ENCODE results near the gene RPL29. TPM values are rescaled to one million over a fixed set of nuclear protein-coding genes. Genes with fewer than 3 reads are reported as not detected.

The RPL29 gene
- total RNA-seq, 1 donor from 2014 or later = 1,678 TPM

- Histone ChIP-seq H3K27ac (no peak overlapping the region), H3K9me3 (no peaks in the 10 kb centered on the region), H3K27me3 (no peaks in the 10 kb centered on the region), H3K36me3 (no peaks in the 10 kb centered on the region), H3K4me3 (no peak overlapping the region), H3K4me1 (peaks cover 33% of the 10 kb centered on the region)
- intact Hi-C loops (cut with DNase I) = no loop called here
- no peak for TF ChIP-seq POLR2A (IDR thresholded peaks at IDR 0.05)
- no peak for TF ChIP-seq CTCF (IDR thresholded peaks at IDR 0.05)
- TF ChIP-seq POLR2AphosphoS5 (IDR thresholded peaks at IDR 0.05; ENCODE audit: insufficient read depth in 1 of 2, low read depth in 1 of 2) = no peak
- no peak for DNase-seq (ENCODE audit: extremely low spot score in 2 of 2)
These were observed 31.2 kb downstream of the RPL29 start for GRCh38 chr3:51964521-51964920.

GRCh38 chr3:51963951-51964451 is 31.7 kb downstream of the RPL29 start:
- Histone ChIP-seq H3K27ac (no peak overlapping the region), H3K9me3 (no peaks in the 10 kb centered on the region), H3K4me3 (no peak overlapping the region), H3K36me3 (no peaks in the 10 kb centered on the region), H3K27me3 (no peaks in the 10 kb centered on the region), H3K4me1 (peaks cover 32% of the 10 kb centered on the region)
- no peak for DNase-seq (ENCODE audit: extremely low spot score in 2 of 2)
- TF ChIP-seq CTCF (IDR thresholded peaks at IDR 0.05) = no peak
- no peak for TF ChIP-seq POLR2AphosphoS5 (IDR thresholded peaks at IDR 0.05; ENCODE audit: insufficient read depth in 1 of 2, low read depth in 1 of 2)
- TF ChIP-seq POLR2A (IDR thresholded peaks at IDR 0.05) = no peak
- intact Hi-C loops (cut with DNase I) = no loop called here

- no peaks in the 10 kb centered on the region for H3K27me3 ChIP-seq
- H3K4me1 ChIP-seq = peaks cover 22% of the 10 kb centered on the region
- TF ChIP-seq CTCF (IDR thresholded peaks at IDR 0.05) = no peak
- no peak for TF ChIP-seq POLR2AphosphoS5 (IDR thresholded peaks at IDR 0.05; ENCODE audit: insufficient read depth in 1 of 2, low read depth in 1 of 2)
- no peak for TF ChIP-seq POLR2A (IDR thresholded peaks at IDR 0.05)
- peaks cover 0 to 1% of the 10 kb centered on the region in 2 donors for H3K36me3 ChIP-seq
- no peaks in the 10 kb centered on the region for H3K9me3 ChIP-seq
- intact Hi-C loops (cut with DNase I) = no loop called here
- DNase-seq (ENCODE audit: extremely low spot score in 2 of 2) = no peak
- no peak overlapping the region for H3K4me3 ChIP-seq
- no peak overlapping the region for H3K27ac ChIP-seq
These were observed 32.7 kb downstream of the RPL29 start for GRCh38 chr3:51962854-51963530.

GRCh38 chr3:51961602-51962569 is 33.8 kb downstream of the RPL29 start:
- Histone ChIP-seq H3K4me1 (peaks cover 20% of the 10 kb centered on the region), H3K27ac (no peak overlapping the region), H3K36me3 (peaks cover 0 to 7% of the 10 kb centered on the region in 2 donors), H3K27me3 (no peaks in the 10 kb centered on the region), H3K9me3 (no peaks in the 10 kb centered on the region), H3K4me3 (no peak overlapping the region)
- intact Hi-C loops (cut with DNase I) = no loop called here
- TF ChIP-seq CTCF (IDR thresholded peaks at IDR 0.05) (no peak), POLR2A (IDR thresholded peaks at IDR 0.05) (no peak), POLR2AphosphoS5 (IDR thresholded peaks at IDR 0.05; ENCODE audit: insufficient read depth in 1 of 2, low read depth in 1 of 2) (no peak)
- DNase-seq (ENCODE audit: extremely low spot score in 2 of 2) = no peak
